B cell (primary cell): ENCODE measurements around the gene PEDS1. TPM values are rescaled to one million over a fixed set of nuclear protein-coding genes. Genes with fewer than 3 reads are reported as not detected.

Experiments used
- ATAC-seq: fragments of 200-7000 bp; cut with Tn5 transposase; one replicate; pipeline ENCODE4 v1.10.0; 2021; ENCODE audit warnings: low read depth, mild to moderate bottlenecking, moderate number of reproducible peaks, moderate library complexity
- CTCF ChIA-PET: fragments of 350-600 bp; sonication (Branson Sonifier 250); formaldehyde crosslinking; loops from one replicate; lab custom pipeline; 2021; ENCODE audit warnings: antibody characterized with exemption, inconsistent platforms; lab: Charles Lee
- POLR2A ChIA-PET: fragments of 350-600 bp; sonication (Branson Sonifier 250); formaldehyde crosslinking; loops from one replicate; lab custom pipeline; 2021; ENCODE audit warnings: antibody characterized with exemption; lab: Charles Lee
- DNase-seq: peaks from one replicate; pipeline ENCODE4 v3.0.0; 2013
- H2AFZ ChIP-seq: 2 replicates; pipeline ENCODE4 v1.6.1; 2012; ENCODE audit warnings: mild to moderate bottlenecking, low read depth, low read length; ENCODE audit not compliant: insufficient read depth, poor library complexity, severe bottlenecking
- H3K27ac ChIP-seq, 2 donors: 1 replicate in 1 of 2; 2 replicates in 1 of 2; pipeline ENCODE4 v1.5.1; 2012 to 2013; ENCODE audit warnings: low read length in 2 of 2, mild to moderate bottlenecking in 2 of 2, moderate library complexity in 1 of 2
- H3K27me3 ChIP-seq, 4 experiments: fragments of 200-600 bp in 1 of 4; sonication (generic) in 1 of 4; replicated peaks in 1 of 4; 1 replicate in 2 of 4; 2 replicates in 2 of 4; pipeline versions ENCODE4 v1.6.1 to v1.7.0; 2013 to 2016; ENCODE audit warnings: low read length in 3 of 4, mild to moderate bottlenecking in 2 of 4, mixed read lengths in 1 of 4, moderate library complexity in 1 of 4; ENCODE audit not compliant: insufficient read depth in 4 of 4, control insufficient read depth in 3 of 4; ENCODE audit errors: control extremely low read depth in 1 of 4
- H3K36me3 ChIP-seq, 2 experiments: replicated peaks in 1 of 2; 1 replicate in 1 of 2; 2 replicates in 1 of 2; pipeline versions ENCODE4 v1.6.1 to v1.7.1; 2013; ENCODE audit warnings: low read length in 1 of 2; ENCODE audit not compliant: insufficient read depth in 2 of 2, control insufficient read depth in 1 of 2; ENCODE audit errors: control extremely low read depth in 1 of 2, extremely low read depth in 1 of 2
- H3K4me1 ChIP-seq, 2 donors: fragments of 200-600 bp in 1 of 2; sonication (generic) in 1 of 2; 1 replicate in 1 of 2; 2 replicates in 1 of 2; pipeline versions ENCODE4 v1.5.1 to v1.6.1; 2013 to 2017; ENCODE audit warnings: low read length in 2 of 2; ENCODE audit not compliant: control insufficient read depth in 2 of 2, insufficient read depth in 2 of 2
- H3K4me2 ChIP-seq: replicated peaks from 2 replicates; pipeline ENCODE3; 2012; ENCODE audit warnings: mild to moderate bottlenecking, low read depth, low read length; ENCODE audit not compliant: poor library complexity, severe bottlenecking
- H3K4me3 ChIP-seq, 5 experiments: fragments of 200-600 bp in 1 of 5; sonication (generic) in 1 of 5; 1 replicate in 3 of 5; 2 replicates in 2 of 5; pipeline versions ENCODE4 v1.5.1 to v1.7.0; 2011 to 2016; ENCODE audit warnings: low read length in 4 of 5, mild to moderate bottlenecking in 4 of 5, low read depth in 2 of 5, control low read depth in 1 of 5, moderate library complexity in 1 of 5; ENCODE audit not compliant: insufficient read depth in 1 of 5; ENCODE audit errors: control extremely low read depth in 1 of 5, extremely low read depth in 1 of 5
- H3K79me2 ChIP-seq: fragments of 200-600 bp; sonication (generic); one replicate; pipeline ENCODE4 v1.6.0; 2016; ENCODE audit warnings: low read length; ENCODE audit not compliant: control insufficient read depth, insufficient read depth
- H3K9ac ChIP-seq: fragments of 200-600 bp; sonication (generic); 2 replicates; pipeline ENCODE4 v1.6.1; 2017; ENCODE audit warnings: mild to moderate bottlenecking, low read length, moderate library complexity
- H3K9me3 ChIP-seq, 3 donors: one replicate each; pipeline versions ENCODE4 v1.6.1 to v1.7.1; 2013; ENCODE audit warnings: low read length in 2 of 3; ENCODE audit not compliant: control insufficient read depth in 2 of 3, insufficient read depth in 1 of 3; ENCODE audit errors: control extremely low read depth in 1 of 3
- H4K20me1 ChIP-seq: 2 replicates; pipeline ENCODE4 v1.6.0; 2012; ENCODE audit warnings: mild to moderate bottlenecking, low read length; ENCODE audit not compliant: insufficient read depth, control insufficient read depth, poor library complexity, severe bottlenecking
- H3K27ac Mint-ChIP-seq: one replicate; pipeline ENCODE4 v1.8.0; 2021; ENCODE audit warnings: mixed read lengths
- H3K27me3 Mint-ChIP-seq: one replicate; pipeline ENCODE4 v1.8.0; 2021; ENCODE audit warnings: mixed read lengths
- H3K4me1 Mint-ChIP-seq: one replicate; pipeline ENCODE4 v1.8.0; 2021; ENCODE audit warnings: mixed read lengths
- H3K4me3 Mint-ChIP-seq: one replicate; pipeline ENCODE4 v1.8.0; 2021; ENCODE audit warnings: mixed read lengths
- H3K9me3 Mint-ChIP-seq: one replicate; pipeline ENCODE4 v1.8.0; 2022; ENCODE audit warnings: mixed read lengths; ENCODE audit not compliant: insufficient read depth
- CTCF ChIP-seq: fragments of 200-600 bp; IDR thresholded peaks from one replicate; pipeline ENCODE4 v1.8.0; 2022; ENCODE audit warnings: antibody characterized with exemption, mild to moderate bottlenecking
- EZH2 ChIP-seq: IDR thresholded peaks from 2 replicates; pipeline ENCODE4 v1.6.1; 2012; ENCODE audit warnings: borderline replicate concordance, low read depth, mild to moderate bottlenecking, moderate library complexity, low read length; ENCODE audit not compliant: insufficient read depth, poor library complexity, severe bottlenecking
- WGBS: methylation state at CpG from one replicate; pipeline ENCODE4 v1.1.5; 2013; ENCODE audit warnings: missing lambda C conversion rate; ENCODE audit not compliant: insufficient coverage; 5-methylcytosine and 5-hydroxymethylcytosine counted together
- intact Hi-C: fragments of 100-400 bp; cut with micrococcal nuclease; formaldehyde crosslinking; loops from one replicate; pipeline ENCODE4 v1.10.0; 2022
- polyA plus RNA-seq: library from polyadenylated mRNA; depleted of rRNA; stranded (reverse); fragments of >200 nt; gene quantifications from 2 replicates; pipeline ENCODE4 v1.2.3, GENCODE V29; 2012
- total RNA-seq, 2 donors: library from RNA; stranded (reverse); fragments of 120-200 nt in 1 of 2; gene quantifications; 1 replicate in 1 of 2; 2 replicates in 1 of 2; pipeline versions ENCODE4 v1.2.3 to v1.2.4, GENCODE V29; 2013 to 2022

Gene PEDS1
- total and polyA plus RNA-seq, 2 donors (not counting 1 experiment from before 2014, with no cell fraction given), result 11.2 to 38.7 TPM

DNA sequence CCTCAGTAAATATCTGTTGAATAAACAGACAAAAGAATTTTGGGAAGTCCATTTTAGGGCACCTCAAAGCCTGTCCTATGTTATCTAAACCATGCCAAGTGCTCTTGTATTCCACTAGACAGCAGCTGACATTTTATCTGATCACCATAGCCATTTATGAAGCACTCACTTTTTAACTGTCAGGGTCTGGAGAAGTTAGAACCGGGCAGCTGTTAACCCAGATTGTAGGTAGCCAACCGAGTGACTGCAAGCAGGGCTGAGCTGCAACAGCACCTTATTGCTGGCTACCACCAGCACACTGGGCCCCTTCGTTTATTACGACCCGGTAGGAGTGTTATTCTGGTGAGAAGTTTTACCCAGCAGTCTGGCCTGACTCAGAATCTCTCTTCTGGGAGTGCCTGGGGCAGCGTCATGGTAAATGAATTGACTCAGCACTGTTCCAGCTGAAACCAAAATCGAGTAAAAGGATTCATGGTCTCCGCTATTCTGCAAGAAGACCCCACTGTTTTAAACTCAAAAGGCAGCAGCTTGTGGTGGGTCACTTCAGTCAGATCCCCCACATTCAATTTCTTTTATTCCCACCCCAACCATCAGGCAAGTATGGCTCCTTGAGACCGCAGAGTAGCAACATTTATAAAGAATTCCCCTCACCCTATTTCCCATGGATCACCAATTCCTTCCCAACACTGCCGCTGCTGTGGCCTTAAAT, 42.2 kb downstream of the PEDS1 start:
- ATAC-seq, result no peak
- peaks cover 65% of the 10 kb centered on the region for H4K20me1 ChIP-seq
- peaks cover 87% of the 10 kb centered on the region for H3K4me1 Mint-ChIP-seq
- peak overlapping the region; percentile 79 to 91 for H3K27ac ChIP-seq
- H3K79me2 ChIP-seq, result peaks cover 93% of the 10 kb centered on the region
- peaks cover 68 to 73% of the 10 kb centered on the region in 2 donors for H3K4me1 ChIP-seq
- H3K36me3 ChIP-seq, result peaks cover 0 to 16% of the 10 kb centered on the region in 2 experiments
- peak overlapping the region; percentile 88 for H3K4me3 Mint-ChIP-seq
- peak overlapping the region in 4 of 5 experiments; percentile 68 to 97 (median 82) for H3K4me3 ChIP-seq
- peak overlapping the region; percentile 80 for H3K4me2 ChIP-seq
- ChIA-PET CTCF (interaction anchor here (0.6 to 2.8 kb wide), 5 partner anchors 9 to 185 kb away, joined by 3 to 12 read pairs (median 10); no protein-coding TSS in a partner anchor), POLR2A (no interaction called here)
- intact Hi-C loops, result no loop called here
- H2AFZ ChIP-seq, result no peak overlapping the region
- no peaks in the 10 kb centered on the region for H3K27me3 Mint-ChIP-seq
- H3K27me3 ChIP-seq, result no peaks in the 10 kb centered on the region
- TF ChIP-seq EZH2 (no peak), CTCF (no peak)
- no peaks in the 10 kb centered on the region for H3K9me3 ChIP-seq
- 62% methylated on average over 10 of the region's 10 CpGs for WGBS
- DNase-seq, result no peak
- no peaks in the 10 kb centered on the region for H3K9me3 Mint-ChIP-seq
- H3K9ac ChIP-seq, result peak overlapping the region; percentile 91
- peak overlapping the region; percentile 90 for H3K27ac Mint-ChIP-seq
